ENCODE data around the gene PLA2G4F.

The PLA2G4F gene

GRCh38 chr15:42145546-42146455 is 10.6 kb downstream of the PLA2G4F start:
- no peak for DNase-seq

DNA sequence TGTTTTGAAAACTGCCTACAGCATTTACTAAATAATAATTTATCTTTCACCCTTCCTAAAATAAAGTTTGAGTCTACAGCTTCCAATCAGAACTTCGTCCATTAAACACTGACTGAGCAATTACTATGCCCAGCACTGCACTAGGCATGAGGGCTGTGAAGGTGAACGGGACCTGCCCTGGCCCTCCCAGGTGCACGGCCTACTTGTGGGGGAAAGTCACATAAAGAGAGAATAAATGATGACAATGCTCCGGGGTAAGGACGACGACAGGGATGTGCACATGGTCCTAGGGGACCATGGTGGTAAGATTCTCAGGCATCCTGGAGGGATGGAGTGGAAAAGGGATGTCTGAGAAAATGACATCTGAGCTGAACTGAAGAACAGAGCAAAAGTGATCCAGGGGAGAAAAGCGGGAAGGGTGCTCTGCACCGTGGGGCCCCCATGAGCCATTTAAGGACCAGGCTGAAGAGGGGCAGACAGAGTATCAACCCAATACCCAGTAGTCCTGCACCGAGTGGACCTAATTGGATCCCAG is 11.5 kb downstream of the PLA2G4F start:
- DNase-seq = no peak

DNA sequence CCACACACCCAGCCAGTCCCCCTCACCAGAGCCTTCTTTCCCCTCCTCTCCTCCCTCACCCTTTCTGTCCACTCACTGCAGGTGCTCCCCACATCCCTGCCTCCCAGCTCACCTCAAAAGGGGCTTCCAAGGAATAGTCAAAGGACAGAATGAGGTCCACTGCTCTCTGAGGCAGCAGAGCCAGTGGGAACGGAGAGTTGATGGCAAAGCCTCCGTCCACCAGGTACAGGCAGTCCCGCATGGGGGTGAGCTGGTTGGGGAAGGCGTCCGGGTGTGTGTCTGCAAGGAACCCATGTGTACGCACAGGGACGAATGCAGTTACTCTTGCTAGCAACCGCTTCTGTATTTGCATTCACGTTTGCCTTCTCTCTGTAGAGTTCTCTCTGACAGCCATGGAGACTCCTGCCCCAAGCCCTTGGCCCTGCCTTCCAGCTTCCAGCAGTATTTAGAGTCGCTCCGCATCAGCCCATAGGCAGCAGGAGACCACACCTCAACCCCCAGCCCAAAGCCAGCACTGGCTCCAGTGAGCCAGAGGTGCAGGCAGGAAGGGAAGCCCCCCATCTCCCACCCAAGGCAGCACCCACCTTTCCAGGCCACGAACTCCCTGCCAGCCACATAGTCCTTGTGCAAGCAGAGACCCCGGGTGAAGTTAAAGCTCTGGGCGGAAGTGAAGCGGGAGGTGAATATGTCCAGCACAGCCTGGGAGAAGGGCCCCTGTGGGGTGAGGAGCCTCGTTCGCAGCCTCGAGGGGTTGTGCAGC is 12.4 kb downstream of the PLA2G4F start:
- DNase-seq = no peak

DNA sequence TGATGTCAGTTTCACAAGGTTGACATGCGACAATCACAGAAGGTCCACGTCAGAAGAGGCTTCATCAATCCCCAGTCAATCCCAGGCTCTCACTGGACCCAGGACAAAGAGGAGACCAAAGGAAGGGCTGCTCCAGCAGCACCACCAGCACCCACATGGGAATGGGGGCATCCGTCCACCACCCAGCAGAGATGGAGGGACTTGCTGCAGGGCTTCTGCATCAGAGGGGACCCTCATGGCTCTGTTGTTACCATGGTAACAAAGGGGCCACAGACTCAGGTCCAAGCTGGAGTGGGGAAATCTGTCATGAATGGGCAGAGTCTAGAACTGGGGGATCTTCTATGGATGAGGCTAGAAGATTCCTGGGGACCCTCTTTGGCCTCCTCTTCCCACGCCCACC is 13.1 kb downstream of the PLA2G4F start:
- no peak for DNase-seq

DNA sequence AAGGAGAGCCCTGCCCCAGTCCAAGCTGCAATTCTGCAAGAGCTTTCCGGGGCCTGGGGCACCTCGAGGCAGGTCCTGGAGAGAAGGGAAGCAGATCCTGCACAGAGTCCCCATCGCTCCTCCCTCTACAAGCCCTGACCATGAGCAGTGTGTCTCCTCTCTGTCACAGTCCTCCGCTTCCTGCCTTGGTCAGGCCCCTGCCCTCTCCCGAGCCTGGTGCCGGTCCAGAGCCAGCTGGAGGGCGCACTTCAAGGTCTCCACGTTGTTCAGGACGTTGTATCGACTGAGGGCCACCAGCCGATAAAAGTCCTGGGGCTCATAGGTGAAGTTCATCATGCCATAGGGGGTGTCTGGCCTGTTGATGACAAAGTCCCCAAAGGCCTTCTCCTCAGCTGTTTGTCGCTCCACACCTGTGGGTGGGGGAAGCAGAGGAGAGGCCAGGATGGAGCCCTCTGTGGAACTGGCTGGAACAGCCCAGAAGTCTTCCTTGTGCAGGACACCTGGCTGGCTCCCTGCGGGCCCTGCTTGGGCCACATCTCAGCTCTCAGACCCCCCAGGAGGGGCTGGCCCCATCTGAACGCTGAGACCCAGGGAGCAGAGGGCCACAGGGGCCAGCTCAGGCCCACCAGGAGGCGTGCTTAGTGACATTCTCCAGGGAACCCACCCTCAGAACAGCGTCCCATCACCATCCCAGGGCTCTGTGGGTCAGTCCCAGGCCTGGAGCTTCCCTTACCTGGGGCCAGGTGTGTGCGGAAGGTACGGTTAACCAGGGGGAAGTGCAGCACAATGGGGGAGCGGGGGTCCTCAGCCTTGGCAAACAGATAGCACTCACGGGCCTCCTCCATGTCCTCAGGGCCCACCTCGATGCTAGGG is 14.4 kb downstream of the PLA2G4F start:
- DNase-seq = no peak

DNA sequence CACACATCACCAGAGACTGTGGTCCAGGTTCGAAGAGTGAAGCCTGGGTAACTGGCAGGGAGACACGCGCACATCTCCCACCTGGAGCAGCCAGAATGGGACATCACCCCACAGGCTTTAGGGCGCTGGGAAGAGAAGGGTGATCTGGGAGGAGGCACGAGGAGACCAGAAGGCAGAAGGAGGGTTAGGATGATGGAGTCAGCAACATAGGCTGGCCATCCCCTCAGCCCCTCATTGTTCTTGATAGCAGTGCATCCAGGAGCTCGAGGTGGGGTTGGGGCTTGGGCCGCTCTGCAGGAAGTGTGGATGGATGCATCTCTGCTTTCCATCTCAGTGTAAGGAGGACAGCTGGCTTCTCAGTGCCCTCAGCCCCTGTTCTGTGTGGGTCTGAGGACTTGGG is 15.2 kb downstream of the PLA2G4F start:
- DNase-seq = no peak

DNA sequence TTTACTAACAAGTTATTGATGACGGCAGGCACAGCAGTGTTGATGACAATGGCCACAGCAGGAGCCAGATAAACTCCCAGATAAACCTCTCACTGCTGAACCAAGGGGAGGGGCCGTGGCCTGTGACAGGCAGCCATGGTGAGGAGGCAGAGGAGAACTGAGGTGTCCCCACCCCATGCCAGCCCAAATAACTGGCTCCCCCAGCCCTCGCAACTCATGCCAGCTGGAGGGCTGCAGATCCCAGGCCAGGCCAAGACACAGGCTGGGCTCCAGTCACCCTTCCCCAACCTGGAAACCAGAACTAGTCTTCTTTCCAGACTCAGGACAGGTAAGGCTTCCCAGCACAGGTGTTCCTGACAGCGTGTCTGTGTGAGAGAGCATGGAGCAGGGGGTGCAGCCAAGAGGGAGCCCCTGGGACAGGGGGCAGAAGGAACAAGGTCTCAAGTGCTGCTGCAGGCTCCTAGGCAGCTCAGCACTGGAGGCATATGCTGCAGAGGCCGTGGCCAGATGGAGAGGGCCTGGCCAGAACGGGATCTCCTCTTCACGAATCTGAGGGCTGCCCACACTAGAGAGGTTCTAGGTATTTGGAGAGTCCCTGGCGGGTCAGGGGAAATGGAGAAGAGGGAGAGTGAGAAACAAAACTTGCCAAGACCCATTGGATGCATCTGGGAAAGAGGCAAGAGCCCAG is 15.9 kb downstream of the PLA2G4F start:
- DNase-seq = no peak

DNA sequence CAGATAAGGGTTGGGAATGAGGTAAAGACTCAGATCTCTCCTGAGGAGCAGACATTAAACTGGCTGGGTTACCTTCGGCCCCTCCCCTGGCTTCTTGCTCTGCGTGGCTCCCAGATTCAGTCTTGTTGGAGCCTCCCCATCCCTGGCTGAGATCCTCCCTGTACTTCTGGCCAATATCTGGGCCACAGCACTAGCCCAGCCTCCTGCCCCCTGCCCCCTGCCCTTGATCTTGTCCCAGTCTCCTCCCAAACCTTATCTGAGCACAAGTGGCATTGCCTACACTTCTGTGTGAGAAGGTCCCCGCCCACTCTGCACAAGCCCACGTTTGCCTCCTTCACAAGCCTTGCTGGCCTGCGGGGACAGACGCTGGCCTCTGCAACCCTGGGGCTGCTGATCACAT is 16.8 kb downstream of the PLA2G4F start:
- no peak for DNase-seq

- no peak for DNase-seq
Measured at GRCh38 chr15:42138968-42139386, 17.5 kb downstream of the PLA2G4F start.

GRCh38 chr15:42138411-42138810 is 18.0 kb downstream of the PLA2G4F start:
- DNase-seq = no peak

DNA sequence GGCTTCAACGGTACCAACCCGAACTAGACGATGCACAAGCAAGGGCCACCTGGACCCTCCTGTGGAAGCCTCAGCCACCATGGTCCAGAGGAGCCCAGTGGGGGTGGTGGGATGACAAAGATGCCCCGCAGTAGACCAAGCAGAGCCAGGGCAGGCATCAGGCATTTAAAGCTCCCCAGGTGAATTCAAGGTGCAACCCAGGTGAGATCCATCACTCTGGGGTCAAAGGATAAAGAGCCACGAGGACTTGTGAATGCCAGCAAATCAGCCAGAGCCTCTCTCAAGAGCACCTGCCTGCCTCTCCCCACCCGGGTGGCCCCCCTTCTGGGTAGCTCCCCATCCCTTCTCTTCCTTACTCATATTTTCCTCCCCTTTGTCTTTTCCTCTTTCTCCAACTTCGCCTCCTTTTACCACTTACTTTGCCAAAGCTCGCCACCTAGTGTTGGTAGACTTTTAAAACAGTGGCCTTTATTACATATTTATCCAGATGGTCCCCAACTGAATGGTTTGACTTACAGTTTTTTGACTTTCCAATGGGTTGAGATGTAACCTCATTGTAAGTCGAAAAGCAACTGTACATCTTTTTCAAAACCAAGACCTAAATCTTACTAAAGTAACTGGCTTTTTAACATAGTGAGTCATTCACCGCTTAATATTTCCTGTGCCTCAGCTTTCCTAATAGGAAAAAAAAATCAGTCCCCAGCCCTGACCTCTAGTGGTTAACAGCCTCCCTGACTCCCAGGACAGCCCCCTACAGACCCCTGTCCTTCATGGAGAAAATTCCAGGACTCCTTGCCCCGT is 18.8 kb downstream of the PLA2G4F start:
- DNase-seq = no peak

DNA sequence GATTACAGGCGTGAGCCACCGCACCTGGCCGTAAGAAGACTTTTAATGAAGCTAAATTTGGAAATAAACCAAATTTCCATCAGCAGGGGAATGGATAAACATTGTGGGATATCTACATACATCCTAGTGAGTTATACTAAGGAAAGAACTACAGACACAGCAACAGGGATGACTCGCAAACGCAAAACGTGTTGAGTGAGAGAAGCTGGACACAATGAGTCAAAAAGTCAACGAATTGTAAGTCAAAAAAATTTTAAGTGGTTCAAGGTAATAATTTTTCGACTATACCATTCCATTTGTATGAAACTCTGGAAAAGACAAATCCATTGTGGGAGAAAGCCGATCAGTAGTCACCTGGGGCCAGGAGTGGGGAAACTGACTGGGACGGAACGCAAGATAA is 19.9 kb downstream of the PLA2G4F start:
- DNase-seq = no peak

GRCh38 chr15:42135351-42135750 is 21.1 kb downstream of the PLA2G4F start:
- no peak for DNase-seq

- no peak for DNase-seq
Measured at GRCh38 chr15:42134617-42135245, 21.7 kb downstream of the PLA2G4F start.

DNA sequence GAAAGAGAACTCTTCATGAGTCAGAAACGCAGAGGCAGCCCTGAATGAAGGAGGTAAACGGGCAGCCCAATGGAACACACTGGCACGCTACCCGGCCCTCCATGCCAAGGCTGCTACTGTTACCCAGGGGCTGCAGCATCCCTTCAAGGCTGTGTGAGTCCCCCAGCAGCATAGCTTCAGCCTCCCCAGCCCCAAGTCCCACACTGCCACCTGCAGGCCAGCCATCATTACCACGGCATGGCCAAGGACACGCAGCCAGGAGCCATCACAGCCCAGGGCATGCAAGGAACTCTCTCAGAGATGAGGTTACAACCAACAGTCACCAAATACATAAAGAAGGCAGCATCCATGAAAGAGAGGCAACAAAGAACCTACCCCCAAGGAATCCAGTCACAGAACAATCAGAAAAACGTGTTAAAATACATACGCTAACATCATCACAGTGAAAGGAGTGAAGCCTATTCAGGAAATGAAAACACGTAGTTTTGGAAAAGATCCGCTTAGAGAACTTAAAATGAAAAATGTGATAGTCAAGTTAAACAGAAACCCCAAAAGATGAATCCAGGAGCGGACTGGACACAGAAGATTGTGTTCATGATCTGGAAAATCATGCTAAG is 22.4 kb downstream of the PLA2G4F start:
- peak; percentile 28 for DNase-seq

DNA sequence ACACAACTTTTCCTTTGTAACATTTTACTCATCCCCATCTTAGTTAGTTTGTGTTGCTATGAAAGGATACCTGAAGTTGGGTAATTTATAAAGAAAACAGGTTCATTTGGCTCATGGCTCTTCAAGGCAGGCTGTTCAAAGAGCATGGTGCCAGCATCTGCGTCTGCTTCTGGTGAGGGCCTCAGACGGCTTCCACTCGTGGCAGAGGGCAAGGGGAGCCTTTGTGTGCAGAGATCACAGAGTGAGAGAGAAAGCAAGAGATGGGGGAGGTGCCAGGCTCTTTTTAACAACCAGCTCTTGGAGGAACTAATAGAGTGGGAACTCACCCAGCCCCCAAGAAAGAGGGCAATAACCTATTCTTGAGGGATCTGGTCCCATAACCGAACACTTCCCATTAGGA is 23.1 kb downstream of the PLA2G4F start:
- DNase-seq = no peak

DNA sequence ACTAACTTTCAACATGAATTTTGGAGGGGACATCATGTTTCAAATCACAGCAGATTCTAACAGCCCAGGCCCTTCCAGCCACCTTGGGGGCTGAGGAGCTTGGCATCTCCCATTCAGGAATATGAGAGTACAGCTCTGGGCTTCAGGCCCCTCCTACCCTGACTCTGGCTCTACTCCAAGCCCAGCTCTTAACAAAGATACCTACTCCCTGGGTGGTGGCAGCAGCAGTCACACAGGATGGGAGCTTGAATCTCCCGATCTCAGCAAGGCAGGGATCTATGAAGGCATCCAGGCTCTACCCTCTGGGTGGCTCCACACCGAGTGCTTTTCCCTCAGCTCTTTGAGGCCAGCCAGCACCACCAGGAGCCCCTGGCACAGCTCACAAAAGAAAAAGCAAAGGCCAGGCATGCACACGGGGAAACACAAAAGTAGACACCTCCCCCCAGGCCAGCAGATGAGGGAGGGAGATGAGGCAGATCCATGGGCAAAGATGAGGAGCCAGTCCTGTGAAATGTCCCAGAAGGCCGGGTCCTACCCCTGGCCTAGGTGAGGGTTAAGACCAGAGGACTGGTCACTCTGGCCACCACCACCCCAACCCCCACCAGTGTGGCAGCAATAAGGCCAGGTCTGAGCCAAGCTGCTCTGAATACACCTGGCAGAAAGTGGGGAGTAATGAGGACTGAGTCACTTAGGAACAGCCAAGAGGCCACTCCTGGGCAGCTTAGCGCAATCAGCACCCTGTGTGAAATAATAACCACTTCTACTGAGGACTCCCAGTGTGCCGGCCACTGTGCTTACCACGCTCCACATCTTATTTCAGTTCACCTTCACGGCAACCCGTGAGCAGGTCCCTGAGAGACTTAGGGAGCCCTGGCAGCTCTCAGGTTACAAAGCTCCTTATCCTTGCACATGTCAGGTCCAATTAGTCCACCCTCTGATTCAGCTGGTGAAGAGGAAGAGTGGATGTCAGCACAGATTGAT is 24.3 kb downstream of the PLA2G4F start:
- no peak for DNase-seq

GRCh38 chr15:42131006-42131405 is 25.4 kb downstream of the PLA2G4F start:
- DNase-seq = no peak
